ENCODE data around the gene BNIP3. TPM values are rescaled to one million over a fixed set of nuclear protein-coding genes. Genes with fewer than 3 reads are reported as not detected.
A peak's percentile ranks its signal among the peaks of the same experiment; 100 is the strongest.

Gene BNIP3
- total and polyA plus RNA-seq, 2 of the 13 experiments (the other 11 are each of a cell fraction or from before 2014, with no cell fraction given), result 73.7 to 223 TPM

GRCh38 chr10:131981429-131982184 lies at the start of gene BNIP3 (continued):
- TF ChIP-seq, protein P1, sequence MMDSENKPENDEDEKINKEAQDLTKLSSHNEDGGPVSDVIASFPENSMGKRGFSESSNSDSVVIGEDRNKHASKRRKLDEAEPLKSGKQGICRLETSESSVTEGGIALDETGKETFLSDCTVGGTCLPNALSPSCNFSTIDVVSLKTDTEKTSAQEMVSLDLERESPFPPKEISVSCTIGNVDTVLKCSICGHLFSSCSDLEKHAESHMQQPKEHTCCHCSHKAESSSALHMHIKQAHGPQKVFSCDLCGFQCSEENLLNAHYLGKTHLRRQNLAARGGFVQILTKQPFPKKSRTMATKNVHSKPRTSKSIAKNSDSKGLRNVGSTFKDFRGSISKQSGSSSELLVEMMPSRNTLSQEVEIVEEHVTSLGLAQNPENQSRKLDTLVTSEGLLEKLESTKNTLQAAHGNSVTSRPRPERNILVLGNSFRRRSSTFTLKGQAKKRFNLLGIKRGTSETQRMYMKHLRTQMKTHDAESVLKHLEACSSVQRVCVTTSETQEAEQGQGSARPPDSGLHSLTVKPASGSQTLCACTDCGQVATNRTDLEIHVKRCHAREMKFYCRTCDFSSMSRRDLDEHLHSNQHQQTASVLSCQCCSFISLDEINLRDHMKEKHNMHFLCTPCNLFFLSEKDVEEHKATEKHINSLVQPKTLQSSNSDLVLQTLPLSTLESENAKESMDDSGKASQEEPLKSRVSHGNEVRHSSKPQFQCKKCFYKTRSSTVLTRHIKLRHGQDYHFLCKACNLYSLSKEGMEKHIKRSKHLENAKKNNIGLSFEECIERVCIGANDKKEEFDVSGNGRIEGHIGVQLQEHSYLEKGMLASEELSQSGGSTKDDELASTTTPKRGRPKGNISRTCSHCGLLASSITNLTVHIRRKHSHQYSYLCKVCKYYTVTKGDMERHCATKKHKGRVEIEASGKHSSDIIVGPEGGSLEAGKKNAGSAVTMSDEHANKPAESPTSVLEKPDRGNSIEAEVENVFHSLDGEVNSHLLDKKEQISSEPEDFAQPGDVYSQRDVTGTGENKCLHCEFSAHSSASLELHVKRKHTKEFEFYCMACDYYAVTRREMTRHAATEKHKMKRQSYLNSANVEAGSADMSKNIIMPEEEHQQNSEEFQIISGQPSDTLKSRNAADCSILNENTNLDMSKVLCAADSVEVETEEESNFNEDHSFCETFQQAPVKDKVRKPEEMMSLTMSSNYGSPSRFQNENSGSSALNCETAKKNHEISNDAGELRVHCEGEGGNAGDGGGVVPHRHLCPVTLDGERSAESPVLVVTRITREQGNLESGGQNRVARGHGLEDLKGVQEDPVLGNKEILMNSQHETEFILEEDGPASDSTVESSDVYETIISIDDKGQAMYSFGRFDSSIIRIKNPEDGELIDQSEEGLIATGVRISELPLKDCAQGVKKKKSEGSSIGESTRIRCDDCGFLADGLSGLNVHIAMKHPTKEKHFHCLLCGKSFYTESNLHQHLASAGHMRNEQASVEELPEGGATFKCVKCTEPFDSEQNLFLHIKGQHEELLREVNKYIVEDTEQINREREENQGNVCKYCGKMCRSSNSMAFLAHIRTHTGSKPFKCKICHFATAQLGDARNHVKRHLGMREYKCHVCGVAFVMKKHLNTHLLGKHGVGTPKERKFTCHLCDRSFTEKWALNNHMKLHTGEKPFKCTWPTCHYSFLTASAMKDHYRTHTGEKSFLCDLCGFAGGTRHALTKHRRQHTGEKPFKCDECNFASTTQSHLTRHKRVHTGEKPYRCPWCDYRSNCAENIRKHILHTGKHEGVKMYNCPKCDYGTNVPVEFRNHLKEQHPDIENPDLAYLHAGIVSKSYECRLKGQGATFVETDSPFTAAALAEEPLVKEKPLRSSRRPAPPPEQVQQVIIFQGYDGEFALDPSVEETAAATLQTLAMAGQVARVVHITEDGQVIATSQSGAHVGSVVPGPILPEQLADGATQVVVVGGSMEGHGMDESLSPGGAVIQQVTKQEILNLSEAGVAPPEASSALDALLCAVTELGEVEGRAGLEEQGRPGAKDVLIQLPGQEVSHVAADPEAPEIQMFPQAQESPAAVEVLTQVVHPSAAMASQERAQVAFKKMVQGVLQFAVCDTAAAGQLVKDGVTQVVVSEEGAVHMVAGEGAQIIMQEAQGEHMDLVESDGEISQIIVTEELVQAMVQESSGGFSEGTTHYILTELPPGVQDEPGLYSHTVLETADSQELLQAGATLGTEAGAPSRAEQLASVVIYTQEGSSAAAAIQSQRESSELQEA (CRISPR knock-in tag; IDR thresholded peaks at IDR 0.05; ENCODE audit: not compliant biosample characterization), result peak; percentile 57
- TF ChIP-seq STAG1 (CRISPR knock-in tag; IDR thresholded peaks at IDR 0.05) (no peak; the same call in 1 of the 2 replicates), ZNF704 (CRISPR knock-in tag; IDR thresholded peaks at IDR 0.05; ENCODE audit: borderline replicate concordance) (peak; percentile 67; the same call in 1 of the 2 replicates), BHLHE40 (IDR thresholded peaks at IDR 0.05; ENCODE audit: low read length) (peak; percentile 100), JARID2 (CRISPR knock-in tag; IDR thresholded peaks at IDR 0.05; ENCODE audit: insufficient replicate concordance) (no peak), HNRNPH1 (optimal IDR thresholded peaks at IDR 0.05; ENCODE audit: low read depth, low read length) (no peak), CREB1 (IDR thresholded peaks at IDR 0.05) (no peak; the same call in 1 of the 2 replicates), CREB1 (CRISPR knock-in tag; IDR thresholded peaks at IDR 0.05) (no peak), TBX2 (CRISPR knock-in tag; IDR thresholded peaks at IDR 0.05; ENCODE audit: borderline replicate concordance) (0 out of 2 replicates have a peak, but pooled peaks have one; percentile 14), SP140L (CRISPR knock-in tag; IDR thresholded peaks at IDR 0.05; ENCODE audit: borderline replicate concordance) (no peak; the same call in 1 of the 2 replicates), FOSL1 (CRISPR knock-in tag; IDR thresholded peaks at IDR 0.05; ENCODE audit: borderline replicate concordance) (no peak), ZNF430 (CRISPR knock-in tag; IDR thresholded peaks at IDR 0.05) (peak; percentile 87; the same call in 1 of the 2 replicates), CEBPG (CRISPR knock-in tag; IDR thresholded peaks at IDR 0.05) (no peak), ZFP62 (CRISPR knock-in tag; IDR thresholded peaks at IDR 0.05) (no peak), ZFYVE20 (CRISPR knock-in tag; IDR thresholded peaks at IDR 0.05; ENCODE audit: borderline replicate concordance, low read depth) (no peak; the same call in 1 of the 2 replicates), ZMYM4 (CRISPR knock-in tag; IDR thresholded peaks at IDR 0.05) (peak; percentile 66), ZNF276 (CRISPR knock-in tag; IDR thresholded peaks at IDR 0.05; ENCODE audit: low read depth) (no peak; the same call in 1 of the 2 replicates), ZNF501 (CRISPR knock-in tag; IDR thresholded peaks at IDR 0.05) (peak; percentile 20; the same call in 1 of the 2 replicates), POLR2AphosphoS5 (IDR thresholded peaks at IDR 0.05; ENCODE audit: low read depth, low read length) (peak; percentile 76)

Data from HepG2 (cell line).